Stomach (tissue), 9 donors: Measurements from ENCODE around the gene SETD6. TPM values are rescaled to one million over a fixed set of nuclear protein-coding genes. Genes with fewer than 3 reads are reported as not detected.
A peak's percentile ranks its signal among the peaks of the same experiment; 100 is the strongest.

Experiments
- DNase-seq, 2 donors: peaks; one replicate each; pipeline versions ENCODE4 v3.0.0 to v3.0.0-alpha.2; 2013 to 2019
- H3K27ac ChIP-seq, 5 donors: fragments of 200-600 bp in 4 of 5; sonication (generic) in 4 of 5; one replicate each; pipeline ENCODE4 v1.5.1; 2013 to 2019; ENCODE audit warnings: mild to moderate bottlenecking in 1 of 5, moderate library complexity in 1 of 5
- H3K27me3 ChIP-seq, 3 donors: fragments of 200-600 bp; sonication (generic); one replicate each; pipeline ENCODE4 v1.5.1; 2017 to 2019; ENCODE audit warnings: mixed run types in 1 of 3
- H3K36me3 ChIP-seq, 4 donors: fragments of 200-600 bp; sonication (generic); 1 replicate in 3 of 4; 2 replicates in 1 of 4; pipeline ENCODE4 v1.5.1; 2016 to 2019
- H3K4me1 ChIP-seq, 4 donors: fragments of 200-600 bp; sonication (generic); one replicate each; pipeline ENCODE4 v1.5.1; 2016 to 2019
- H3K4me3 ChIP-seq, 4 donors: fragments of 200-600 bp; sonication (generic) in 3 of 4; one replicate each; pipeline ENCODE4 v1.5.1; 2016 to 2019; ENCODE audit warnings: mild to moderate bottlenecking in 1 of 4
- H3K9me3 ChIP-seq, 4 donors: fragments of 200-600 bp; sonication (generic); one replicate each; pipeline ENCODE4 v1.5.1; 2016 to 2019
- CTCF ChIP-seq, 7 experiments: fragments of 450-650 bp in 4 of 7; fragments of 200-600 bp in 3 of 7; sonication (generic) in 3 of 7; IDR thresholded peaks; one replicate each; pipeline ENCODE4 v1.5.1; 2016 to 2019; ENCODE audit warnings: antibody characterized with exemption in 7 of 7, control low read depth in 2 of 7, mild to moderate bottlenecking in 1 of 7
- EP300 ChIP-seq: sonication (generic); formaldehyde crosslinking; IDR thresholded peaks from one replicate; pipeline ENCODE4 v1.6.1; 2017; ENCODE audit warnings: antibody characterized with exemption
- POLR2A ChIP-seq, 4 donors: fragments of 450-650 bp; IDR thresholded peaks; one replicate each; pipeline ENCODE4 v1.6.1; 2016; ENCODE audit warnings: antibody characterized with exemption in 4 of 4, control low read depth in 2 of 4, mild to moderate bottlenecking in 1 of 4, moderate library complexity in 1 of 4
- POLR2AphosphoS5 ChIP-seq, 3 donors: sonication (generic); formaldehyde crosslinking; IDR thresholded peaks; one replicate each; pipeline ENCODE4 v1.6.1; 2016; ENCODE audit warnings: antibody characterized with exemption in 3 of 3
- WGBS, 5 donors: extraction: QIAGEN DNeasy Blood & Tissue Kit in 3 of 5; methylation state at CpG; one replicate each; pipeline versions ENCODE4 v1.1.5 to v1.1.7; 2013 to 2018; 5-methylcytosine and 5-hydroxymethylcytosine counted together
- intact Hi-C: fragments of 100-400 bp; cut with DNase I; formaldehyde crosslinking; loops from one replicate; pipeline ENCODE4 v1.15.1; 2023; ENCODE audit warnings: low total_unique reads
- polyA plus RNA-seq, 3 donors: library from polyadenylated mRNA; stranded (reverse); fragments of 200-250 nt; gene quantifications; one replicate each; pipeline ENCODE4 v1.2.3, GENCODE V29; 2013
- total RNA-seq, 5 donors: library from RNA; depleted of rRNA; stranded (reverse); fragments of >200 nt; gene quantifications; one replicate each; pipeline versions ENCODE4 v1.1.0 to v1.2.3, GENCODE V29; 2014 to 2016
- donor health status: healthy with polysubstance abuse.
- donor health status: Bipolar disorder and iron deficiency.
- donor health status: healthy.

SETD6 gene
- total and polyA plus RNA-seq, 8 donors = 7.7 to 209 (median 25.4) TPM

GRCh38 chr16:58497935-58498334 is 17.4 kb upstream of the SETD6 start:
- Histone ChIP-seq H3K4me1 (peaks cover 19 to 29% (median 24%) of the 10 kb centered on the region in 4 donors), H3K27me3 (peaks cover 0 to 60% (median 30%) of the 10 kb centered on the region in 3 donors), H3K9me3 (no peaks in the 10 kb centered on the region), H3K36me3 (no peaks in the 10 kb centered on the region), H3K4me3 (no peak overlapping the region), H3K27ac (no peak overlapping the region)
- WGBS, 5 donors = 37 to 55% (median 43%) methylated on average over 5 of the region's 5 CpGs
- DNase-seq = no peak
- intact Hi-C loops = no loop called here
- TF ChIP-seq POLR2A (IDR thresholded peaks at IDR 0.05) (no peak), POLR2AphosphoS5 (IDR thresholded peaks at IDR 0.05) (no peak)

- WGBS, 5 donors = 61 to 81% (median 72%) methylated on average over 7 to 9 of the region's 9 CpGs
- TF ChIP-seq POLR2A (IDR thresholded peaks at IDR 0.05) (no peak), CTCF (IDR thresholded peaks at IDR 0.05) (no peak), EP300 (no peak), POLR2AphosphoS5 (IDR thresholded peaks at IDR 0.05) (no peak)
- H3K4me3 ChIP-seq = no peak overlapping the region
- peaks cover 0 to 64% (median 30%) of the 10 kb centered on the region in 3 donors for H3K27me3 ChIP-seq
- peaks cover 19 to 29% (median 24%) of the 10 kb centered on the region in 4 donors for H3K4me1 ChIP-seq
- intact Hi-C loops = no loop called here
- no peak overlapping the region for H3K27ac ChIP-seq
- no peak for DNase-seq
- H3K9me3 ChIP-seq = no peaks in the 10 kb centered on the region
- no peaks in the 10 kb centered on the region for H3K36me3 ChIP-seq
Observed at GRCh38 chr16:58498341-58499091, 16.8 kb upstream of the SETD6 start.

GRCh38 chr16:58499092-58499511 is 16.2 kb upstream of the SETD6 start:
- no peak for DNase-seq

GRCh38 chr16:58499615-58500351 is 15.5 kb upstream of the SETD6 start, which contains the start of gene NDRG4:
Gene NDRG4, plus strand, starts transcription at chr16:58500143. Its CDS starts 106 bp downstream, at chr16:58500249.
- Histone ChIP-seq H3K9me3 (no peaks in the 10 kb centered on the region), H3K4me3 (peak within 1 kb of the TSS; percentile 28 to 50 (median 33)), H3K27me3 (peaks cover 0 to 70% (median 35%) of the 10 kb centered on the region in 3 donors), H3K36me3 (no peaks in the 10 kb centered on the region), H3K4me1 (peaks cover 19 to 29% (median 24%) of the 10 kb centered on the region in 4 donors), H3K27ac (peak within 1 kb of the TSS in 1 of 5 donors; percentile 3)
- intact Hi-C loops = loop anchor here (10.0 kb wide), 1 partner anchor 145 kb away; no protein-coding TSS in a partner anchor
- 14 to 59% (median 27%) methylated on average over 6 to 24 of the region's 24 CpGs for WGBS, 5 donors
- peak in 1 of 3 donors; percentile 10 for TF ChIP-seq POLR2AphosphoS5 (IDR thresholded peaks at IDR 0.05)
- no peak for TF ChIP-seq CTCF (IDR thresholded peaks at IDR 0.05)
- peak; percentile 49 to 92 for DNase-seq

More at GRCh38 chr16:58499092-58499511, 16.2 kb upstream of the SETD6 start:
- intact Hi-C loops = no loop called here
- H3K27me3 ChIP-seq = peaks cover 0 to 64% (median 35%) of the 10 kb centered on the region in 3 donors
- H3K4me3 ChIP-seq = no peak overlapping the region
- H3K27ac ChIP-seq = no peak overlapping the region
- 76 to 88% (median 80%) methylated on average over 6 to 10 of the region's 10 CpGs for WGBS, 5 donors
- peaks cover 19 to 29% (median 24%) of the 10 kb centered on the region in 4 donors for H3K4me1 ChIP-seq
- H3K36me3 ChIP-seq = no peaks in the 10 kb centered on the region
- no peaks in the 10 kb centered on the region for H3K9me3 ChIP-seq
- TF ChIP-seq EP300 (no peak), CTCF (IDR thresholded peaks at IDR 0.05) (no peak), POLR2AphosphoS5 (IDR thresholded peaks at IDR 0.05) (no peak), POLR2A (IDR thresholded peaks at IDR 0.05) (no peak)
